ENCODE measurements around the gene COL6A1.

GRCh38 chr21:45938811-45939520, 42.6 kb upstream of the COL6A1 start:
- TF ChIP-seq EZH2 (IDR thresholded peaks at IDR 0.05; ENCODE audit: borderline replicate concordance, low read depth, low read length, severe bottlenecking) (no peak), CTCF (IDR thresholded peaks at IDR 0.05; ENCODE audit: borderline replicate concordance, extremely low read depth, low read length, poor library complexity, severe bottlenecking) (no peak)
